ENCODE measurements around the gene PALD1. TPM values are rescaled to one million over a fixed set of nuclear protein-coding genes. Genes with fewer than 3 reads are reported as not detected.

The PALD1 gene
- total RNA-seq, 4 donors from 2014 or later: 6.0 to 9.7 (median 6.4) TPM

DNA sequence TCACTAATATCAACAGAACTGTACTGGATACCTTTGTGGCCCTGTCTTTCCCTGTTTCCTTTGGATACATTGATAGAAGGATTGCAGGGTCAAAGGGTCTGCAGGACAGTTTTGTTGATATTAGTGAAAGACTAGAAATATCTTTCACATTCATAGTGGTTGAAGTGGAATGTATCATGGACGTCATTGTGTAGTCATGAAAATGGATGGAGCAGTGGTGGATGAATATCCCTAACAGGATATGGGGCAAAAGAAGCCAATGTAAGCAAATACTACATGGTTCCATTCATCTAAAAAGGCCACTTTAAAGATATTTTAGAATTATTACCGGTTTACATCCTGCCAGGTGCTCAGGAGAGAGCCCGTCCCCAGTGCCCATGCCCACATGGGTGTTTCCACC is 23.8 kb downstream of the PALD1 start:
- no peak for DNase-seq (ENCODE audit: low spot score in 2 of 2)
- WGBS, 2 donors: 91 to 95% methylated on average over 3 of the region's 3 CpGs
- TF ChIP-seq POLR2A (IDR thresholded peaks at IDR 0.05): no peak
- TF ChIP-seq, protein P1, sequence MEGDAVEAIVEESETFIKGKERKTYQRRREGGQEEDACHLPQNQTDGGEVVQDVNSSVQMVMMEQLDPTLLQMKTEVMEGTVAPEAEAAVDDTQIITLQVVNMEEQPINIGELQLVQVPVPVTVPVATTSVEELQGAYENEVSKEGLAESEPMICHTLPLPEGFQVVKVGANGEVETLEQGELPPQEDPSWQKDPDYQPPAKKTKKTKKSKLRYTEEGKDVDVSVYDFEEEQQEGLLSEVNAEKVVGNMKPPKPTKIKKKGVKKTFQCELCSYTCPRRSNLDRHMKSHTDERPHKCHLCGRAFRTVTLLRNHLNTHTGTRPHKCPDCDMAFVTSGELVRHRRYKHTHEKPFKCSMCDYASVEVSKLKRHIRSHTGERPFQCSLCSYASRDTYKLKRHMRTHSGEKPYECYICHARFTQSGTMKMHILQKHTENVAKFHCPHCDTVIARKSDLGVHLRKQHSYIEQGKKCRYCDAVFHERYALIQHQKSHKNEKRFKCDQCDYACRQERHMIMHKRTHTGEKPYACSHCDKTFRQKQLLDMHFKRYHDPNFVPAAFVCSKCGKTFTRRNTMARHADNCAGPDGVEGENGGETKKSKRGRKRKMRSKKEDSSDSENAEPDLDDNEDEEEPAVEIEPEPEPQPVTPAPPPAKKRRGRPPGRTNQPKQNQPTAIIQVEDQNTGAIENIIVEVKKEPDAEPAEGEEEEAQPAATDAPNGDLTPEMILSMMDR (IDR thresholded peaks at IDR 0.05): no peak
- no peak overlapping the region for H3K4me3 ChIP-seq (ENCODE audit: low read depth, poor library complexity, severe bottlenecking)
- intact Hi-C loops (cut with DNase I; ENCODE audit: low total_unique reads): no loop called here

- WGBS, 2 donors: 61 to 67% methylated on average over 7 of the region's 7 CpGs
- no peak for DNase-seq (ENCODE audit: low spot score in 2 of 2)
- H3K4me3 ChIP-seq (ENCODE audit: low read depth, poor library complexity, severe bottlenecking): no peak overlapping the region
- TF ChIP-seq, protein P1 (IDR thresholded peaks at IDR 0.05): no peak
- no peak for TF ChIP-seq POLR2A (IDR thresholded peaks at IDR 0.05)
- intact Hi-C loops (cut with DNase I; ENCODE audit: low total_unique reads): no loop called here
Observed at GRCh38 chr10:70503776-70504175, 25.2 kb downstream of the PALD1 start.

DNA sequence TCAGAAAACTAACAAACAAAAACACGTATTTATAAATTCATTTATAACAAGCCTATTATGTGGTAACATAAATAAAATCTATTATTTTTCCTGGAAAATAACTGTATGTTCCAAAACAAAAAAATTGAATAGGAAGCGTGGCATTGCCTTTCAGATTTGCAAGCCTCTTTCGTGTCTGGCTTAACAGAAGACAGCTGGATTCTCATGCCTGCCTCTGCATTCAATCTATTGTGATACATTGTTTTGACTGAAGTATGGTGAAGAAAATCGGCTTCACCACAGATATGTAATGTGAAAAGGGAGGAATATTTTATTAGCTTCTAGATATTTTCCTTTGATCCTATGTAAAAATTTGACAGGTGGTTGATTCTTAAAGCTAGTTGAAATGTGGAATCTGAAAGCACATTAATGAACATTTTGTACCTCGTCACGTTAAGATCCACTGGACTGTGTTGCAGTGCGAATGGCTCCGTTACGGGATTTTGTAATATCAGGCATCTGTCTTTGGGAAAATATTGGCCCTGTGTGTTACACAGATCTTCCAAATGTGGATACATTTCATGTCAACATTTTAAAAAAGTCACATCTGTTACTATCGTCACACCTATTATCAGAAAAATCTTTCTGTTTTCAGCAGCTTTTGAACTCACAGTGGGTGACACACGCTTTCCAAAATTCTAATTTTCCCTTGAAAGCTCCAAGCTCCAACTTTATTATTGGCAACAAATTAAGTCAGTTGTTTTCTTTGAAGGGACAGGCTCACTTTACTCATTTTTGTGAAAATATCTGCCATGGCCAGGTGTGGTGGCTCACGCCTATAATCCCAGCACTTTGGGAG is 26.2 kb downstream of the PALD1 start:
- no peak overlapping the region for H3K4me3 ChIP-seq (ENCODE audit: low read depth, poor library complexity, severe bottlenecking)
- intact Hi-C loops (cut with DNase I; ENCODE audit: low total_unique reads): no loop called here
- no peak for DNase-seq (ENCODE audit: low spot score in 2 of 2)
- WGBS, 2 donors: 68 to 75% methylated on average over 12 of the region's 12 CpGs
- no peak for TF ChIP-seq POLR2A (IDR thresholded peaks at IDR 0.05)
- TF ChIP-seq, protein P1 (IDR thresholded peaks at IDR 0.05): no peak

GRCh38 chr10:70505908-70506307 is 27.3 kb downstream of the PALD1 start:
- TF ChIP-seq POLR2A (IDR thresholded peaks at IDR 0.05): no peak
- TF ChIP-seq, protein P1 (IDR thresholded peaks at IDR 0.05): no peak
- DNase-seq (ENCODE audit: low spot score in 2 of 2): no peak
- intact Hi-C loops (cut with DNase I; ENCODE audit: low total_unique reads): no loop called here
- no peak overlapping the region for H3K4me3 ChIP-seq (ENCODE audit: low read depth, poor library complexity, severe bottlenecking)
- WGBS, 2 donors: 91 to 93% methylated on average over 9 of the region's 9 CpGs

DNA sequence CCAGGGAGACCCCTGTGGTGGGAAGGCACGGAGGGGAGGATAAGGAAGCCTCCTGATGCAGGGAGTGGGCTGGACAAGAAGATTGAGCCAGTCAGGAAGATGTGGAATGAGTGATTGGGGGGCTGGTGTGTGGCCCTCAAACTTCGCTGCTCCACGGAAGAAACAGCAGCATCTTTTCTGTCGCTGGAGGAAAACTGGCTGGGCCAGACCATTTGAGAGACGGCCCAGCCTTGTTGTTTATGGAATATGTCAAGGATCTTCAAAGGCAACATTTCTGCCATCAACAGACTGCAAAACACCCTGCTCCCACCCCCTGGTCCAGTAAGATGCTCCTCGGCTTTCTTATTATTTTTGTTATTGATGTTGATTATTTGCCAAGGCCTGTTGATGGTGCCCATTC is 29.4 kb downstream of the PALD1 start:
- WGBS, 2 donors: 82% methylated on average over 6 of the region's 6 CpGs
- no peak for DNase-seq (ENCODE audit: low spot score in 2 of 2)
- TF ChIP-seq, protein P1 (IDR thresholded peaks at IDR 0.05): no peak
- no peak for TF ChIP-seq POLR2A (IDR thresholded peaks at IDR 0.05)
- intact Hi-C loops (cut with DNase I; ENCODE audit: low total_unique reads): no loop called here
- no peak overlapping the region for H3K4me3 ChIP-seq (ENCODE audit: low read depth, poor library complexity, severe bottlenecking)

Data from lower leg skin (tissue), 4 donors.